ENCODE data around the gene C5AR1. TPM values are rescaled to one million over a fixed set of nuclear protein-coding genes. Genes with fewer than 3 reads are reported as not detected.
"Not testable (repeated sequence)": the region's sequence is repeated elsewhere in the genome, so short reads cannot be mapped to it uniquely, and the experiment has no call there.

C5AR1 gene
- total RNA-seq, 1 donor from 2014 or later, result not detected

- DNase-seq (ENCODE audit: extremely low read depth, low read depth, low spot score), result no peak
These were observed 52.7 kb downstream of the C5AR1 start for GRCh38 chr19:47362321-47362720.

GRCh38 chr19:47363758-47364531 lies 54.3 kb downstream of the C5AR1 start:
- peak; percentile 54 for DNase-seq (ENCODE audit: extremely low read depth, low read depth, low spot score)

GRCh38 chr19:47365455-47365854 lies 55.8 kb downstream of the C5AR1 start:
- DNase-seq (ENCODE audit: extremely low read depth, low read depth, low spot score), result not testable (repeated sequence)

GRCh38 chr19:47370045-47370611 lies 60.5 kb downstream of the C5AR1 start:
- DNase-seq (ENCODE audit: extremely low read depth, low read depth, low spot score), result no peak

GRCh38 chr19:47371261-47371660 lies 61.6 kb downstream of the C5AR1 start:
- DNase-seq (ENCODE audit: extremely low read depth, low read depth, low spot score), result no peak

Other genes with a start within 250 kb of the C5AR1 start
- gene ZC3H4, start 196.1 kb upstream of the C5AR1 start, total RNA-seq, result 24.1 and 35.4 TPM in 2 replicates
- 121 and 124 TPM in 2 replicates for gene SAE1, start 179.0 kb upstream of the C5AR1 start, total RNA-seq
- 29.9 and 45.6 TPM in 2 replicates for gene BBC3, start 78.7 kb upstream of the C5AR1 start, total RNA-seq
- gene CCDC9, start 53.3 kb upstream of the C5AR1 start, total RNA-seq, result 10.0 and 19.9 TPM in 2 replicates
- 1.6 and 5.0 TPM in 2 replicates for gene INAFM1, start 35.0 kb upstream of the C5AR1 start, total RNA-seq
- gene C5AR2, start 22.3 kb downstream of the C5AR1 start, total RNA-seq, result under 0.01 TPM in 2 replicates
- gene DHX34, start 39.5 kb downstream of the C5AR1 start, total RNA-seq, result 13.9 and 21.6 TPM in 2 replicates
- 0.63 and 1.6 TPM in 2 replicates for gene MEIS3, start 109.7 kb downstream of the C5AR1 start, total RNA-seq
- not detected in 2 replicates for gene SLC8A2, start 162.0 kb downstream of the C5AR1 start, total RNA-seq
- 8.8 and 11.1 TPM in 2 replicates for gene KPTN, start 174.4 kb downstream of the C5AR1 start, total RNA-seq
- 143 and 156 TPM in 2 replicates for gene NAPA, start 205.2 kb downstream of the C5AR1 start, total RNA-seq

Measured in glomerular endothelial cell (primary cell).